ENCODE measurements around the gene ARID3C.

DNA sequence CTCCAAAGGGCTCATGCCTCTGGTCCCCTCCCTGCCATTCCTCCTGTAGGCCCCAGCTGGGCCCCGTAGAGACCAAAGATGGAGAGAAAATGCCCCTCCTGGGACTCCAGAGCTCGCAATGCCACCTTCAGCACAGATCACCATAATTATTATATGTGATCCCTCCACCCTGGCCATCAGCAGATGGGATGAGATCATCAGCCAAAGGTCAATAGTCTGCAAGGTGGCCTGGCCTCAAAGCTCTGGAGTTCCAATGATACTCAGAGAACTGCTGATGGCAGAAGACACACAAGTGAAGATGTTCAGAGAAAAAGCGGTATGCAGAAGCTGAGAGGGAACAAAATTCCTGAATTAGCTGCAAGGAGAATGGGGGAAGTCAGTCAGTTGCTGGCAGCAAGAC lies 22.0 kb downstream of the ARID3C start:
- TF ChIP-seq, protein P1, sequence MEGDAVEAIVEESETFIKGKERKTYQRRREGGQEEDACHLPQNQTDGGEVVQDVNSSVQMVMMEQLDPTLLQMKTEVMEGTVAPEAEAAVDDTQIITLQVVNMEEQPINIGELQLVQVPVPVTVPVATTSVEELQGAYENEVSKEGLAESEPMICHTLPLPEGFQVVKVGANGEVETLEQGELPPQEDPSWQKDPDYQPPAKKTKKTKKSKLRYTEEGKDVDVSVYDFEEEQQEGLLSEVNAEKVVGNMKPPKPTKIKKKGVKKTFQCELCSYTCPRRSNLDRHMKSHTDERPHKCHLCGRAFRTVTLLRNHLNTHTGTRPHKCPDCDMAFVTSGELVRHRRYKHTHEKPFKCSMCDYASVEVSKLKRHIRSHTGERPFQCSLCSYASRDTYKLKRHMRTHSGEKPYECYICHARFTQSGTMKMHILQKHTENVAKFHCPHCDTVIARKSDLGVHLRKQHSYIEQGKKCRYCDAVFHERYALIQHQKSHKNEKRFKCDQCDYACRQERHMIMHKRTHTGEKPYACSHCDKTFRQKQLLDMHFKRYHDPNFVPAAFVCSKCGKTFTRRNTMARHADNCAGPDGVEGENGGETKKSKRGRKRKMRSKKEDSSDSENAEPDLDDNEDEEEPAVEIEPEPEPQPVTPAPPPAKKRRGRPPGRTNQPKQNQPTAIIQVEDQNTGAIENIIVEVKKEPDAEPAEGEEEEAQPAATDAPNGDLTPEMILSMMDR (IDR thresholded peaks at IDR 0.05), result no peak
- TF ChIP-seq POLR2A (IDR thresholded peaks at IDR 0.05), result no peak
